Stimulated activated CD4-positive, alpha-beta T cell treated with anti-CD3 and anti-CD28 coated beads, Interleukin-2, amount 100 ng/mL, for 4 hours (primary cell): ENCODE measurements around the gene NBPF11.
A peak's percentile ranks its signal among the peaks of the same experiment; 100 is the strongest.
"Not testable (repeated sequence)": the region's sequence is repeated elsewhere in the genome, so short reads cannot be mapped to it uniquely, and the experiment has no call there.

ENCODE experiments used
- DNase-seq: peaks from one replicate; pipeline ENCODE4 v3.0.0-alpha.2; 2020; ENCODE audit warnings: low read depth

Gene NBPF11, protein sequence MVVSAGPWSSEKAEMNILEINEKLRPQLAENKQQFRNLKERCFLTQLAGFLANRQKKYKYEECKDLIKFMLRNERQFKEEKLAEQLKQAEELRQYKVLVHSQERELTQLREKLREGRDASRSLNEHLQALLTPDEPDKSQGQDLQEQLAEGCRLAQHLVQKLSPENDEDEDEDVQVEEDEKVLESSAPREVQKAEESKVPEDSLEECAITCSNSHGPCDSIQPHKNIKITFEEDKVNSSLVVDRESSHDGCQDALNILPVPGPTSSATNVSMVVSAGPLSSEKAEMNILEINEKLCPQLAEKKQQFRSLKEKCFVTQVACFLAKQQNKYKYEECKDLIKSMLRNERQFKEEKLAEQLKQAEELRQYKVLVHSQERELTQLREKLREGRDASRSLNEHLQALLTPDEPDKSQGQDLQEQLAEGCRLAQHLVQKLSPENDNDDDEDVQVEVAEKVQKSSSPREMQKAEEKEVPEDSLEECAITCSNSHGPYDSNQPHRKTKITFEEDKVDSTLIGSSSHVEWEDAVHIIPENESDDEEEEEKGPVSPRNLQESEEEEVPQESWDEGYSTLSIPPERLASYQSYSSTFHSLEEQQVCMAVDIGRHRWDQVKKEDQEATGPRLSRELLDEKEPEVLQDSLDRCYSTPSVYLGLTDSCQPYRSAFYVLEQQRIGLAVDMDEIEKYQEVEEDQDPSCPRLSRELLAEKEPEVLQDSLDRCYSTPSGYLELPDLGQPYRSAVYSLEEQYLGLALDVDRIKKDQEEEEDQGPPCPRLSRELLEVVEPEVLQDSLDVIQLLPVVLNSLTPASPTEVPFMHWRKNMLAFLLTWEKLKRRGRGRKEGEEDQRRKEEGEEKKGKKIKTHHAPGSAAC

DNA sequence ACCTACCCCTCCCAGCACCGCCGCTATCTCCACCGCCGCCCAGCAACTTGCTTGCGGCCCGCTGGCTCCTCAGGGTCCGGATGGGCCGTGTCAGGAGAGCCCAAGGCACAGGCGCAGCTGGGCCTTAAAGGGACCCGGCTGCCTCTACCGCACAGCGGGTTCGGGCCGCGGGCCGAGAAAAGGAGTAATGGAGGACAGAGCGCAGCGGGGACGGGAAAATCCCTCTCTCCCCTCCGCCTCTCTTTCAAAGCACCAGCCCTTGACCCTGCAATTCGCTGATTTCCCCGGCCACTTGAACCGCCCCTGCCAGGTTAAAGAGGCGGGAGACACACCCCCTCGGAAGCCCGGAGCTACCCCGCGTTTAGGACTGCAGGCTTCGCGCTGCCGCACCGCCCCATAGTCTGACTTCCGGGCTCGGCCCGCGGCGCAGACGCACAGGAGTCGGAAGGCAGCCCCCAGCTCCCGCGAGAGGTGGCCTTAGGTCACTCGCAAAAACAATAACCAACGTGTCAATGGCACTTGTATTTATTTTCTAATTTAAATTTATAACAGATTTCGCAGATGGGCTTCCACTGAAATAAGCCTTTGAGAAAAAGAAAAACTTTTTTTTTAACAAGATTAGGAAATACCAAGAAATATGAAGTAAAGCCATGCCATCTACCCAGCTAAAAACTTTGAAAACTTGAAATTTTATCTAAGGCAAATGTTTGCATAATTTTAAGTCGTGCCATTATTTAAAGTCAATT is at the start of gene NBPF11:
NBPF11 (minus strand) TSS at position 371 of the 746 bp plus-strand sequence. CDS start 25,278 bp downstream, outside the sequence.
- peak; percentile 71 for DNase-seq

DNA sequence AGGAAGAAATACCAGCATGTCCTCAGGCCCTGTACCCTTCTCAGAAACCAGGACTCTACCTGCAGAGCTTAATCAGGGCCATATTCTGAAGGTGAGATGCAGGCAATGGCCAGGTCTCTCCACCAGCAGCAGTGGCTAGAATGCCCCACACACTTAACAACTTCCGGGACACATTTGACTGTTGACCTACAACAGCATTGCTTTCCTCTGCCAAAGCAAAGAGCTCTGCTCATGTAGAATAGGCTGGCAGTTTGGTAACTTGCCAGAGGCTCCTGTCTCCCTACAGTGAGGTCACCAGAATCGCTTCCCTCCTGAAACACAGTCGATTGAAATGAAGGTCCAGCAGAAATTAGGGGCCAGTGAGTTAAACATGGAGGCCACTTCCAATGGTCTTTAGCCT is 45.3 kb upstream of the NBPF11 start:
- not testable (repeated sequence) for DNase-seq

GRCh38 chr1:148196949-148197348 is 44.9 kb upstream of the NBPF11 start:
- DNase-seq: not testable (repeated sequence)

DNA sequence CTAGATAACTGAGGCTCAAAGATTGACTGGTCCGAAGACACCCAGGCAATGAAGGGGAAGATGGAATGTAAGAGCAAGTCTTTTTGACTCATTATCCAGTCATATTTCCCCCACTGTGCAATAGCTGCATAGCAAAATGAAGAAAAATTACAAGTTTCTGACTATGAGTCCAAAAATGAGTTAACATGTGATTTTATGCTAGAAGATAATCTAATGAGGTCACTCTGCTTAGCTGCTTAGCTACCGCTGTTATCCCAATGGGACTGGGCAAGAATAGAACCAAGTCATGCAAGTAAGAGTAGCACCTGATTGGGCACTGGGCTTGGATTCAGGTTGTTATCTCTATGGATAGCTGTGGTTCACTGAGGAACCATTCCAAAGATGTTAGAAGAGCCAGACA is 43.0 kb upstream of the NBPF11 start:
- DNase-seq: not testable (repeated sequence)

DNA sequence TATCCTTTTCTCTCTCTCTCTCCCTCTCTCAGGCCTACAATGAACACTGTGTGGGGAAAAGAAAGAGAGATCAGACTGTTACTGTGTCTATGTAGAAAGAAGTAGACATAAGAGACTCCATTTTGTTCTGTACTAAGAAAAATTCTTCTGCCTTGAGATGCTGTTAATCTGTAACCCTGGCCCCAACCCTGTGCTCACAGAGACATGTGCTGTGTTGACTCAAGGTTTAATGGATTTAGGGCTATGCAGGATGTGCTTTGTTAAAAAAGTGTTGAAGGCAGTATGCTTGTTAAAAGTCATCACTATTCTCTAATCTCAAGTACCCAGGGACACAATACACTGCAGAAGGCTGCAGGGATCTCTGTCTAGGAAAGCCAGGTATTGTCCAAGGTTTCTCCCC is 36.7 kb upstream of the NBPF11 start:
- not testable (repeated sequence) for DNase-seq

- not testable (repeated sequence) for DNase-seq
These were observed 26.6 kb upstream of the NBPF11 start for GRCh38 chr1:148178682-148179081.

DNA sequence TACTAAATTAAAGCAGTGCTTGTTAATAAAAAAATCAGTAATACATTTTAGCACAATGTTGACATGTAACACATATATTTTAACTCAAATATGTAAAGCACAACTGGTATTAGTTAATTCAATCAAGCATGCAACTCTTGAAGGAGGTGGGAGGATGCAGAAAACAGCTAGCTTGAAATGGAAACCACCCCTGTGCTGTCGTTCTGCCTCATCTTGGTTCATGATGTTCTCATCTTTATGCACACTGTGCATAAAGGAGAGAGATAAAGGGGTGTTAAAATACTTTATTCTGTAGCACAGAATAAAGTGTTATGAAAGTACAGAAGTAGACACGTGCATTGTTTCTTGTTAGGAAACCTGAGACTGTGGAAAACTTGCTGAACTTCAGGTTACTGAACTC is 23.3 kb upstream of the NBPF11 start:
- DNase-seq: not testable (repeated sequence)

- DNase-seq: not testable (repeated sequence)
These were observed 19.9 kb upstream of the NBPF11 start for GRCh38 chr1:148171995-148172394.

- no peak for DNase-seq
These were observed 14.7 kb upstream of the NBPF11 start for GRCh38 chr1:148166558-148167492.

DNA sequence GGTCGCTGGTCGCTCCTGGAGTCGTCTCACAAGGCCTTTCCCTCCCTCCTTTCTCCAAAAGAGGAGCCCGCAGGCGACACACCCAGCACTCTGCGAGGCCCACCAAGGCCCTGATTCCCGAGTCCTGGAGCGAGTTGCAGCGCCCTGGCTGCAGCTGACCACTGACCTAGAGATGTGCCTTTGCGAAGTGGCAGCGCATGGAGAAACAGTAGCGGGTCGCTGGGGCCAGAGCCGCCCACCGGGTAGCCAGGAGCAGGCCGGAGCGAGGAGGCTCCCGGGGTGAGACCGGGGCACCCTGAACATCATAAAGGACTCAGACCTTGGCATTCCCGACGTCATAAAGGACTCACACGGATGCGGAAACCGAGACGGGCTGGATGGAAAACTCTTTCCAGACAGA is 10.3 kb upstream of the NBPF11 start:
- no peak for DNase-seq

GRCh38 chr1:148161053-148161901 is 9.2 kb upstream of the NBPF11 start:
- DNase-seq: no peak

- DNase-seq: no peak
These were observed 8.4 kb upstream of the NBPF11 start for GRCh38 chr1:148160343-148161052.

DNA sequence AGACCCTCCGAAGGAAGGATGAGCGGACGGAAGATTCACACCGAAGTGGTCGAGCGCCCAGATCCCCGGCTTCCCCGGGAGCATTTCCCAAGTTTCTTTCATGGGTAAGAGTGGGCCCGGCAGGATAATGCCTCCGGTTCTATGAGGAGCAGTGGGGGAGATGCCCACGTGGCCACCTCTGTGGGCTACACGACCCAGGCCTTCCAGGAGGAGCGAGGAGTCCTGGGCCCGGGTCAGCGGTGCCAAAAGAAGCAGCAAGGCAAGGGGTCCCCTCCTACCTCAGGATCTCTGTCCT is 7.9 kb upstream of the NBPF11 start:
- DNase-seq: no peak

DNA sequence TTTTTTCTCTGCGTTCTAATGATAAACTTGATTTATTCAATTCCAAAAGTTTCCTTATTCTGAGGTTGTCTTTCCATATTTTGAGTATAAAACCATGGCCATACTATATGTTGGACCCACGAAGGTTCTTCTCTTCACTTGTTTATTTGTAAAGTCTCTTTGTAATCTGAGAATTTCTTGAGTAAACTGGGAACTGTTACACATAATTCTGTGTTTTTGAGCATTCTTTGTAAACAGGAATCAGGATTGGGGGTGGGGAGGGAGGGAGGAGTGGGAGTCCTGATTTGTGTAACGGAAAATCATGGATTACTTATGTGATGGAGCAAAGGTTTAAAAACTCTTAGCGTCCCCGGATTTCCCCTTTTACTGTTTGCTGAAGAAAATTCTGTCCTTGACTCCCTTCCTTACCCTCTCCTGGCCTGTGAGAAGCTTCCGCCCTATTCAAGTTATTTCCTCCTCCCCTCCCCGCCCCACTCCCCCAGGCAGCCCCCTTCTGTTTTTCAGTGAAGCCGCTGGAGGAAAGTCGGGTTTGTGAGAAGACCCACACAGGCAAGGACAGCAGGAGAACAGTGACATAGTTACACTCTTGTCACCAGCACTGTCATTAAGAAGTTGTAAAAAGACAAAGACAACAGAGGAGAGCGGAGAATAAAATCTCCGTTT is 6.4 kb upstream of the NBPF11 start:
- no peak for DNase-seq

- DNase-seq: not testable (repeated sequence)
These were observed 5.7 kb upstream of the NBPF11 start for GRCh38 chr1:148157803-148158202.

GRCh38 chr1:148155494-148156275 is 3.6 kb upstream of the NBPF11 start:
- not testable (repeated sequence) for DNase-seq

GRCh38 chr1:148152795-148153194 is 714 bp upstream of the NBPF11 start:
- DNase-seq: not testable (repeated sequence)

DNA sequence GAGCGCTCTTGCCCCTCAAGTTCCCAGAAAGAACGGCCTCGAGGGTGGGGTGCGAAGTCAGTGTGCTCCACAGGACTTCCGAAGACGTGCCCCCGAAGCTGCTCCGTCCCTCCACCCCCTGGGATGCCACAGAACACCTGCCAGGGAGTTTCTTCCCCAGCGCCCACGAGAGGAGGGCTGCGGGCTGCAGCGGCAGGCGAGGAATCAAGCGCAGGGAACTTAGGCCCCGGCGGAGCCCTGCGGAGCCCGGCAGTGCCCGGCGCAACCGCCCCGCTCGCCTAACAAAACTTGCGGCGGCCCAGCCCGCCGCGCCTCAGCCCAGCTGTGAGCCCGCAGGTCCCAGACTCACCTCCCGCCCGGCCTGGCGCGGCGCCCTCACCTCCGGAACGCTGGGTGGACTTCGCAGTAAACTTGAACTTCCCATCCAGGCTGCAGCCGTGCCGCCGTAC is 686 bp downstream of the NBPF11 start:
- not testable (repeated sequence) for DNase-seq
